ENCODE data around the gene GBP2. TPM values are rescaled to one million over a fixed set of nuclear protein-coding genes. Genes with fewer than 3 reads are reported as not detected.

The GBP2 gene
- total RNA-seq, 1 experiment from 2014 or later = 19.1 TPM

DNA sequence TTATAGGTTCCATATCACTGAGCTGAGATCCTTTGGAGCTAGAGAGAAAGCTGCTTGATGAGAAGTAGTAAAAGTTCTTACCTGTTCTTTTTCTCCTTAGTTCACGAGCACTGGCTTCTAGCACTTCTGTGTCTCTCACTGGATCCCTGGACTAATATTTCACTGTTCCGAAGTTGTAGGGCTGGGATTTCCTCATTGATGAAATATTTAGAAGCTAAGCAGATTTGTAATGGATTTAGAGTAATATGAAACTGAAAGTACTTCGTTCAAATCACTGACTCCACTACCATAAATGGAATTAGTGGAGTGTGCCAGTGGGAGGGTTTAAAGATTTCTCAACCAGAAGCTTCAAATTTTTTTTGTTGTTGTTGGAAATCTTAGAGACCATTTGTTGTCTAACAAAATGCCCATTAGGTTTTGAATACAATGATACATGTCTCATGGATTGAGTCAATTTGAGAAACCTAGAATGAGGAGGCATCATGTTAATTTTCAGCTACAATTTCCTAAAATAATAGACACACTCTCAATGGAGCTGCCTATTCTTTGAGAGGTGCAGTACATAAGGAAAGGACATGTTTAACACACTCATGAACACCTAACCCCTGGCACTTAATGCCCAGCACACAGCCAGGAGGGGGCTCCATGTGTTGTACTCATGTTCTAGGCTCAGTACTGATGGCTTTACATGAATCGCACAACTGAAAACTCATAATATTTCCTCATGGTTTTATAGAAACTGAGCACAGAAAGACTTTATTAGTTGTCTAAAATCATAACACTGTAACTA lies 60.6 kb downstream of the GBP2 start, which contains the start of gene GBP1:
GBP1 (minus strand) TSS at position 130 of the 790 bp plus-strand sequence. CDS start 1,974 bp downstream, outside the sequence.
- DNase-seq (ENCODE audit: low read depth) = peak; percentile 69

DNA sequence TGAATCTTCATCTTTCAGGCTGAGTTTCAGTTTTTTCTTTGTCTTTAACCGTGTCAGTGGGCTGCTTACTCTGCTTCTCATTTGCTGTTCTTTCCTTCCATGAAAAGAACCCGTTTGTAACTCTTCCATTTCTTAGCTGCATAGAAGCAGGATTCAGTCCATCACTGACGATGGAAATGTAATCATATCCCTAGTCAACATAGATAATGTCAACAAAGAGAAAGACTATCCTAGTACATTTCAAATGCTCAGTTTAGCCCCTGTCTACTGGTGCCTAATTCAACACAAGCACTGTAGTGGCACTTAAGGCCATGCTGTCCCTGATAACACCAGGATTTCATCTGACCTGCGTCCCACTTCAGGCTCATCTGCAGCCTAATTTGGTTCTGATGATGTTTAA lies 61.3 kb downstream of the GBP2 start:
- peak; percentile 13 for DNase-seq (ENCODE audit: low read depth)

DNA sequence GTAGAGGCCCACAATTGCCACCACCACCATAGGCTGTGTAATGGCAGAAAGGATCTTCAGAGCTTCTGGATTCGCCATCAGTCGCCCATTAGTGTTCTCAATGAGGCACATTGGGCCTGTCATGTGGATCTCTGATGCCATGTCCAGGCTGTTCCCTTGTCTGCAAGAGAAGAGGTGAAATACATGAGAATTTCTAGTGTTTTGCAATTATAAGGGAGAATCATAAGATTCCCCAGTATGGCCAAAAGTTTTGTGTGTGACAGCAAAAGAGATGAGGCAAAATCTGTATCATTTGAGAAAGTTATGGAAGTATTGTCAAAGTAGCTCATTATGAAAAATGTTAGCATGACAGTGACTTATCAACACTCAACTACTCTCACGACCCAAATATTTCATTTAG lies 62.8 kb downstream of the GBP2 start:
- no peak for DNase-seq (ENCODE audit: low read depth)

GRCh38 chr1:89060091-89060490 lies 65.8 kb downstream of the GBP2 start:
- DNase-seq (ENCODE audit: low read depth) = no peak

Other genes with a start within 250 kb of the GBP2 start
- gene GTF2B, start 234.5 kb downstream of the GBP2 start, total RNA-seq (2014; rRNA removed; shearing (Covaris generic)) = 108 and 109 TPM in 2 replicates
- 30.7 and 34.9 TPM in 2 replicates for gene KYAT3, start 133.5 kb downstream of the GBP2 start, total RNA-seq (2014; rRNA removed; shearing (Covaris generic))
- 14.1 and 16.5 TPM in 2 replicates for gene RBMXL1, start 133.5 kb downstream of the GBP2 start, total RNA-seq (2014; rRNA removed; shearing (Covaris generic))
- 42.0 and 65.3 TPM in 2 replicates for gene GBP3, start 103.2 kb downstream of the GBP2 start, total RNA-seq (2014; rRNA removed; shearing (Covaris generic))
- 101 and 111 TPM in 2 replicates for gene GBP1, start 60.9 kb downstream of the GBP2 start, total RNA-seq (2014; rRNA removed; shearing (Covaris generic))
- gene GBP7, start 49.9 kb upstream of the GBP2 start, total RNA-seq (2014; rRNA removed; shearing (Covaris generic)) = not detected in 2 replicates
- 8.3 and 9.5 TPM in 2 replicates for gene GBP4, start 72.8 kb upstream of the GBP2 start, total RNA-seq (2014; rRNA removed; shearing (Covaris generic))
- gene GBP5, start 146.7 kb upstream of the GBP2 start, total RNA-seq (2014; rRNA removed; shearing (Covaris generic)) = 2.9 and 3.4 TPM in 2 replicates
- gene GBP6, start 237.9 kb upstream of the GBP2 start, total RNA-seq (2014; rRNA removed; shearing (Covaris generic)) = 0.11 TPM in 1 of 2 replicates, not detected in the other

All from Daoy (cell line).